H9 (cell line): ENCODE results near the gene MDFIC. TPM values are rescaled to one million over a fixed set of nuclear protein-coding genes. Genes with fewer than 3 reads are reported as not detected.

ENCODE experiments used
- DNase-seq: peaks from one replicate; pipeline ENCODE4 v3.0.0-alpha.2; 2017
- H2AFZ ChIP-seq: one replicate; pipeline ENCODE4 v1.6.1; 2013; ENCODE audit warnings: mild to moderate bottlenecking, low read length, control low read depth, moderate library complexity
- H2AK5ac ChIP-seq: 2 replicates; pipeline ENCODE4 v1.6.1; 2013; ENCODE audit warnings: low read length, control low read depth, mixed read lengths; ENCODE audit not compliant: insufficient read length
- H2BK120ac ChIP-seq: one replicate; pipeline ENCODE4 v1.6.1; 2013; ENCODE audit warnings: low read depth, mild to moderate bottlenecking, low read length, control low read depth, inconsistent platforms; ENCODE audit not compliant: poor library complexity, severe bottlenecking
- H2BK12ac ChIP-seq: 2 replicates; pipeline ENCODE4 v1.6.1; 2013; ENCODE audit warnings: low read length, control low read depth, mixed read lengths, low read depth; ENCODE audit not compliant: insufficient read length
- H2BK15ac ChIP-seq: 2 replicates; pipeline ENCODE4 v1.6.1; 2013; ENCODE audit warnings: low read depth, low read length, control low read depth
- H2BK20ac ChIP-seq: one replicate; pipeline ENCODE4 v1.6.1; 2013; ENCODE audit warnings: low read depth, mild to moderate bottlenecking, low read length, control low read depth, inconsistent platforms; ENCODE audit not compliant: poor library complexity, severe bottlenecking
- H2BK5ac ChIP-seq: 2 replicates; pipeline ENCODE4 v1.6.1; 2013; ENCODE audit warnings: low read length, control low read depth, mixed read lengths; ENCODE audit not compliant: insufficient read length
- H3K14ac ChIP-seq: 2 replicates; pipeline ENCODE4 v1.6.1; 2013; ENCODE audit warnings: low read length, control low read depth; ENCODE audit not compliant: insufficient read depth
- H3K18ac ChIP-seq: 2 replicates; pipeline ENCODE4 v1.6.1; 2013; ENCODE audit warnings: low read depth, mild to moderate bottlenecking, mixed read lengths, low read length, control low read depth; ENCODE audit not compliant: insufficient read length
- H3K23ac ChIP-seq: 2 replicates; pipeline ENCODE4 v1.6.1; 2013; ENCODE audit warnings: low read length, control low read depth, mixed read lengths, low read depth; ENCODE audit not compliant: insufficient read length
- H3K23me2 ChIP-seq: 2 replicates; pipeline ENCODE4 v1.6.1; 2013; ENCODE audit warnings: low read depth, mild to moderate bottlenecking, mixed read lengths, low read length, control low read depth; ENCODE audit not compliant: insufficient read length, poor library complexity, severe bottlenecking
- H3K27ac ChIP-seq: 2 replicates; pipeline ENCODE4 v1.5.1; 2013; ENCODE audit warnings: low read length, control low read depth, mixed read lengths, low read depth; ENCODE audit not compliant: insufficient read length
- H3K27me3 ChIP-seq: 2 replicates; pipeline ENCODE4 v1.6.1; 2013; ENCODE audit warnings: low read length, control low read depth, inconsistent platforms; ENCODE audit not compliant: insufficient read depth
- H3K4ac ChIP-seq: 2 replicates; pipeline ENCODE4 v1.6.1; 2013; ENCODE audit warnings: low read depth, mild to moderate bottlenecking, control low read depth, inconsistent platforms, low read length, moderate library complexity
- H3K4me1 ChIP-seq: 2 replicates; pipeline ENCODE4 v1.6.1; 2013; ENCODE audit warnings: low read length, control low read depth, inconsistent platforms; ENCODE audit not compliant: insufficient read depth
- H3K4me2 ChIP-seq: 2 replicates; pipeline ENCODE4 v1.6.1; 2013; ENCODE audit warnings: low read length, control low read depth, mixed read lengths; ENCODE audit not compliant: insufficient read length, insufficient read depth
- H3K56ac ChIP-seq: 2 replicates; pipeline ENCODE4 v1.6.1; 2013; ENCODE audit warnings: low read depth, mild to moderate bottlenecking, mixed read lengths, low read length, control low read depth; ENCODE audit not compliant: insufficient read length
- H3K79me1 ChIP-seq: 2 replicates; pipeline ENCODE4 v1.6.1; 2013; ENCODE audit warnings: low read depth, mild to moderate bottlenecking, moderate library complexity, low read length, control low read depth, inconsistent platforms; ENCODE audit not compliant: insufficient read depth, poor library complexity, severe bottlenecking
- H3K79me2 ChIP-seq: 2 replicates; pipeline ENCODE4 v1.6.1; 2013; ENCODE audit warnings: low read length, control low read depth, inconsistent platforms; ENCODE audit not compliant: insufficient read depth
- H3K9ac ChIP-seq: 2 replicates; pipeline ENCODE4 v1.6.1; 2013; ENCODE audit warnings: low read length, control low read depth, mixed read lengths; ENCODE audit not compliant: insufficient read length; ENCODE audit errors: extremely low read depth
- H3K9me3 ChIP-seq: one replicate; pipeline ENCODE4 v1.6.1; 2013; ENCODE audit warnings: low read depth, low read length, inconsistent platforms; ENCODE audit not compliant: control insufficient read depth
- H3T11ph ChIP-seq: one replicate; pipeline ENCODE4 v1.6.1; 2013; ENCODE audit warnings: mild to moderate bottlenecking, low read length, control low read depth, inconsistent platforms
- H4K20me1 ChIP-seq: one replicate; pipeline ENCODE4 v1.6.1; 2013; ENCODE audit not compliant: control insufficient read depth, insufficient read length, insufficient read depth
- H4K5ac ChIP-seq: 2 replicates; pipeline ENCODE4 v1.6.1; 2013; ENCODE audit warnings: low read depth, mild to moderate bottlenecking, mixed read lengths, low read length, control low read depth; ENCODE audit not compliant: insufficient read length
- H4K8ac ChIP-seq: replicated peaks from 2 replicates; pipeline ENCODE4 v1.6.1; 2013; ENCODE audit warnings: low read length, control low read depth, mixed read lengths, low read depth; ENCODE audit not compliant: insufficient read length
- H4K91ac ChIP-seq: 2 replicates; pipeline ENCODE4 v1.6.1; 2013; ENCODE audit warnings: low read depth, mild to moderate bottlenecking, moderate library complexity, mixed read lengths, low read length, control low read depth; ENCODE audit not compliant: insufficient read length
- H3K27ac Mint-ChIP-seq, 3 experiments: 2 replicates in 2 of 3; 3 replicates in 1 of 3; pipeline ENCODE4 v1.8.0; 2020 to 2021; ENCODE audit warnings: mixed read lengths in 3 of 3, mild to moderate bottlenecking in 1 of 3, moderate library complexity in 1 of 3
- H3K27me3 Mint-ChIP-seq: 2 replicates; pipeline ENCODE4 v1.8.0; 2021; ENCODE audit warnings: low read depth, mild to moderate bottlenecking, moderate library complexity, mixed read lengths
- H3K36me3 Mint-ChIP-seq, 3 experiments: 2 replicates in 2 of 3; 3 replicates in 1 of 3; pipeline ENCODE4 v1.8.0; 2020 to 2021; ENCODE audit warnings: low read depth in 3 of 3, mixed read lengths in 3 of 3; ENCODE audit not compliant: insufficient read depth in 1 of 3
- H3K4me1 Mint-ChIP-seq, 2 experiments: 2 replicates each; pipeline ENCODE4 v1.8.0; 2020; ENCODE audit warnings: mixed read lengths in 2 of 2
- H3K4me3 Mint-ChIP-seq, 2 experiments: 2 replicates in 1 of 2; 3 replicates in 1 of 2; pipeline ENCODE4 v1.8.0; 2020 to 2021; ENCODE audit warnings: mild to moderate bottlenecking in 2 of 2, mixed read lengths in 2 of 2, moderate library complexity in 1 of 2
- H3K9me3 Mint-ChIP-seq, 2 experiments: 2 replicates in 1 of 2; 3 replicates in 1 of 2; pipeline ENCODE4 v1.8.0; 2020; ENCODE audit warnings: mild to moderate bottlenecking in 2 of 2, mixed read lengths in 2 of 2, moderate library complexity in 1 of 2
- WGBS: extraction: QIAGEN DNeasy Blood & Tissue Kit; methylation state at CpG from one replicate; pipeline ENCODE4 v1.1.7; 2013; ENCODE audit warnings: missing lambda C conversion rate, low lambda C conversion rate, mixed read lengths; ENCODE audit not compliant: insufficient read length; ENCODE audit errors: extremely low coverage; 5-methylcytosine and 5-hydroxymethylcytosine counted together
- total RNA-seq: library from RNA; stranded (reverse); gene quantifications from 2 replicates; pipeline ENCODE4 v1.2.1, GENCODE V29; 2021
- TF ChIP-seq, protein P1 (sequence below): fragments of 200-600 bp; sonication (generic); conservative IDR thresholded peaks from 3 replicates; pipeline ENCODE4 v1.8.0; 2021; ENCODE audit warnings: antibody characterized with exemption, mild to moderate bottlenecking

The MDFIC gene
- total RNA-seq, 1 experiment from 2014 or later: 2.0 TPM

DNA sequence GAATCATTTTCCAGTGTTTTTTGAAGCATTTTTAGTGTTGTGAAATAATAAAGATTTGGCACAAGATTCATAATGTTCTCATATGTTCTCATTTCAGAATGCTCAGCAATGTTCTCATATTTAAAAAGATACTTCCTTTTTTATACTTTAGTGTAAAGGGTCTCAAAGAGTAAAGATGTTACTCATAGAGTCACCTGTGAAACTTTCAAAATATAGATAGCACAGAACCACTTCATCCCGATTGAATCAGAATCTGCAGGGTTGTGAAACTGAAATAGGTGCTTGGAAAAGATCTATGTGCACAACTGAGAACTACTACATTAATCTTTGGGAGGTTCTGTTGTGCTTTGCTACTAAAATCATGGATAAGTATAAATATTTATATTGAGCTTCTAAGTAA, 144.7 kb downstream of the MDFIC start:
- Histone ChIP-seq H3K23me2 (no peaks in the 10 kb centered on the region), H2AK5ac (no peak overlapping the region), H3K27me3 (no peaks in the 10 kb centered on the region), H3K27ac (no peak overlapping the region), H3K4me2 (no peak overlapping the region), H3K79me1 (no peaks in the 10 kb centered on the region), H4K20me1 (no peaks in the 10 kb centered on the region), H3K18ac (no peak overlapping the region), H2BK15ac (no peak overlapping the region), H3K14ac (no peak overlapping the region), H3K9ac (no peak overlapping the region), H3K56ac (no peak overlapping the region), H3T11ph (no peak overlapping the region), H2BK120ac (no peak overlapping the region), H2AFZ (no peak overlapping the region), H2BK12ac (no peak overlapping the region), H4K5ac (no peak overlapping the region), H3K4me1 (no peaks in the 10 kb centered on the region), H4K91ac (no peak overlapping the region), H2BK5ac (no peak overlapping the region), H2BK20ac (no peak overlapping the region), H3K79me2 (no peaks in the 10 kb centered on the region), H4K8ac (no peak overlapping the region), H3K23ac (no peak overlapping the region), H3K9me3 (no peaks in the 10 kb centered on the region), H3K4ac (no peak overlapping the region)
- Mint-ChIP-seq H3K4me3 (no peak overlapping the region), H3K27me3 (no peaks in the 10 kb centered on the region), H3K9me3 (no peaks in the 10 kb centered on the region; a peak in 1 of 5 replicates), H3K27ac (no peak overlapping the region), H3K4me1 (no peaks in the 10 kb centered on the region), H3K36me3 (no peaks in the 10 kb centered on the region)
- no CpG with 5 or more reads among the region's 1 CpG for WGBS
- TF ChIP-seq, protein P1, sequence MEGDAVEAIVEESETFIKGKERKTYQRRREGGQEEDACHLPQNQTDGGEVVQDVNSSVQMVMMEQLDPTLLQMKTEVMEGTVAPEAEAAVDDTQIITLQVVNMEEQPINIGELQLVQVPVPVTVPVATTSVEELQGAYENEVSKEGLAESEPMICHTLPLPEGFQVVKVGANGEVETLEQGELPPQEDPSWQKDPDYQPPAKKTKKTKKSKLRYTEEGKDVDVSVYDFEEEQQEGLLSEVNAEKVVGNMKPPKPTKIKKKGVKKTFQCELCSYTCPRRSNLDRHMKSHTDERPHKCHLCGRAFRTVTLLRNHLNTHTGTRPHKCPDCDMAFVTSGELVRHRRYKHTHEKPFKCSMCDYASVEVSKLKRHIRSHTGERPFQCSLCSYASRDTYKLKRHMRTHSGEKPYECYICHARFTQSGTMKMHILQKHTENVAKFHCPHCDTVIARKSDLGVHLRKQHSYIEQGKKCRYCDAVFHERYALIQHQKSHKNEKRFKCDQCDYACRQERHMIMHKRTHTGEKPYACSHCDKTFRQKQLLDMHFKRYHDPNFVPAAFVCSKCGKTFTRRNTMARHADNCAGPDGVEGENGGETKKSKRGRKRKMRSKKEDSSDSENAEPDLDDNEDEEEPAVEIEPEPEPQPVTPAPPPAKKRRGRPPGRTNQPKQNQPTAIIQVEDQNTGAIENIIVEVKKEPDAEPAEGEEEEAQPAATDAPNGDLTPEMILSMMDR: no peak
- no peak for DNase-seq
